Measurements from ENCODE around the gene LCMT1.
"Not testable (repeated sequence)": the region's sequence is repeated elsewhere in the genome, so short reads cannot be mapped to it uniquely, and the experiment has no call there.

Gene LCMT1

GRCh38 chr16:25095636-25096035 is 15.9 kb upstream of the LCMT1 start:
- DNase-seq (ENCODE audit: low read depth): no peak

- DNase-seq (ENCODE audit: low read depth): no peak
Measured at GRCh38 chr16:25097276-25097975, 14.1 kb upstream of the LCMT1 start.

- no peak for DNase-seq (ENCODE audit: low read depth)
Measured at GRCh38 chr16:25100511-25100910, 11.0 kb upstream of the LCMT1 start.

- DNase-seq (ENCODE audit: low read depth): peak; percentile 45
Measured at GRCh38 chr16:25106567-25107465, 4.7 kb upstream of the LCMT1 start.

- DNase-seq (ENCODE audit: low read depth): no peak
Measured at GRCh38 chr16:25107466-25107792, 4.1 kb upstream of the LCMT1 start.

- peak; percentile 40 for DNase-seq (ENCODE audit: low read depth)
Measured at GRCh38 chr16:25108054-25108453, 3.5 kb upstream of the LCMT1 start.

GRCh38 chr16:25109643-25110042 is 1.9 kb upstream of the LCMT1 start:
- no peak for DNase-seq (ENCODE audit: low read depth)

GRCh38 chr16:25110387-25110947 is 1.1 kb upstream of the LCMT1 start:
- no peak for DNase-seq (ENCODE audit: low read depth)

GRCh38 chr16:25114121-25114520 is 2.6 kb downstream of the LCMT1 start:
- DNase-seq (ENCODE audit: low read depth): no peak

GRCh38 chr16:25118851-25119578 is 7.5 kb downstream of the LCMT1 start:
- DNase-seq (ENCODE audit: low read depth): no peak

- DNase-seq (ENCODE audit: low read depth): no peak
Measured at GRCh38 chr16:25121824-25122600, 10.5 kb downstream of the LCMT1 start.

GRCh38 chr16:25124503-25124902 is 13.0 kb downstream of the LCMT1 start:
- DNase-seq (ENCODE audit: low read depth): no peak

- not testable (repeated sequence) for DNase-seq (ENCODE audit: low read depth)
Measured at GRCh38 chr16:25126086-25126666, 14.6 kb downstream of the LCMT1 start.

- no peak for DNase-seq (ENCODE audit: low read depth)
Measured at GRCh38 chr16:25126820-25127232, 15.3 kb downstream of the LCMT1 start.

GRCh38 chr16:25132751-25133150 is 21.2 kb downstream of the LCMT1 start:
- not testable (repeated sequence) for DNase-seq (ENCODE audit: low read depth)

- no peak for DNase-seq (ENCODE audit: low read depth)
Measured at GRCh38 chr16:25134166-25134700, 22.7 kb downstream of the LCMT1 start.

- DNase-seq (ENCODE audit: low read depth): no peak
Measured at GRCh38 chr16:25135254-25135878, 23.8 kb downstream of the LCMT1 start.

- DNase-seq (ENCODE audit: low read depth): no peak
Measured at GRCh38 chr16:25138130-25138529, 26.6 kb downstream of the LCMT1 start.

GRCh38 chr16:25140459-25140858 is 28.9 kb downstream of the LCMT1 start:
- DNase-seq (ENCODE audit: low read depth): no peak

- no peak for DNase-seq (ENCODE audit: low read depth)
Measured at GRCh38 chr16:25141648-25142047, 30.1 kb downstream of the LCMT1 start.

Measured in activated T-cell treated with anti-CD3 and anti-CD28 coated beads for 1 hour (primary cell).